Natural killer cell (primary cell): ENCODE data around the gene ARHGEF6. TPM values are rescaled to one million over a fixed set of nuclear protein-coding genes. Genes with fewer than 3 reads are reported as not detected.
"Not testable (repeated sequence)": the region's sequence is repeated elsewhere in the genome, so short reads cannot be mapped to it uniquely, and the experiment has no call there.

Source experiments
- ATAC-seq, 3 donors: fragments of 150-1000 bp in 2 of 3; fragments of 200-7000 bp in 1 of 3; cut with Tn5 transposase; 1 replicate in 1 of 3; 2 replicates in 2 of 3; pipeline ENCODE4 v1.10.0; 2021; ENCODE audit warnings: mild to moderate bottlenecking in 2 of 3, moderate library complexity in 2 of 3
- DNase-seq, 2 donors: peaks; one replicate each; pipeline versions ENCODE4 v3.0.0 to v3.0.0-alpha.2; 2013 to 2021; ENCODE audit warnings: mixed read lengths in 1 of 2
- H3K27ac ChIP-seq: one replicate; pipeline ENCODE4 v1.5.1; 2013; ENCODE audit warnings: mild to moderate bottlenecking, low read length
- H3K27me3 ChIP-seq: one replicate; pipeline ENCODE4 v1.6.1; 2013; ENCODE audit warnings: low read length; ENCODE audit not compliant: control insufficient read depth, insufficient read depth
- H3K36me3 ChIP-seq: one replicate; pipeline ENCODE4 v1.6.1; 2013; ENCODE audit warnings: low read length; ENCODE audit not compliant: control insufficient read depth, insufficient read depth
- H3K4me1 ChIP-seq: one replicate; pipeline ENCODE4 v1.6.1; 2013; ENCODE audit warnings: low read length; ENCODE audit not compliant: control insufficient read depth, insufficient read depth
- H3K4me3 ChIP-seq: one replicate; pipeline ENCODE4 v1.5.1; 2013; ENCODE audit warnings: low read length
- H3K9me3 ChIP-seq: one replicate; pipeline ENCODE4 v1.6.1; 2013; ENCODE audit warnings: low read length; ENCODE audit not compliant: control insufficient read depth, insufficient read depth
- H3K27ac Mint-ChIP-seq, 2 donors: one replicate each; pipeline ENCODE4 v1.8.0; 2022; ENCODE audit warnings: mild to moderate bottlenecking in 2 of 2, mixed read lengths in 2 of 2, moderate library complexity in 1 of 2
- H3K27me3 Mint-ChIP-seq, 2 donors: one replicate each; pipeline ENCODE4 v1.8.0; 2022; ENCODE audit warnings: low read depth in 2 of 2, mixed read lengths in 2 of 2
- H3K36me3 Mint-ChIP-seq: one replicate; pipeline ENCODE4 v1.8.0; 2022; ENCODE audit warnings: mixed read lengths
- H3K4me1 Mint-ChIP-seq, 2 donors: one replicate each; pipeline ENCODE4 v1.8.0; 2022; ENCODE audit warnings: mixed read lengths in 2 of 2
- H3K4me3 Mint-ChIP-seq: one replicate; pipeline ENCODE4 v1.8.0; 2022; ENCODE audit warnings: mild to moderate bottlenecking, moderate library complexity, mixed read lengths
- H3K9me3 Mint-ChIP-seq, 2 donors: one replicate each; pipeline ENCODE4 v1.8.0; 2022; ENCODE audit warnings: mixed read lengths in 2 of 2
- CTCF ChIP-seq: fragments of 200-600 bp; IDR thresholded peaks from one replicate; pipeline ENCODE4 v1.8.0; 2022; ENCODE audit warnings: antibody characterized with exemption
- WGBS: methylation state at CpG from one replicate; pipeline ENCODE4 v1.1.7; 2013; ENCODE audit warnings: missing lambda C conversion rate; ENCODE audit not compliant: insufficient coverage; 5-methylcytosine and 5-hydroxymethylcytosine counted together
- intact Hi-C: fragments of 100-400 bp; cut with micrococcal nuclease; formaldehyde crosslinking; loops from one replicate; pipeline ENCODE4 v1.14.2; 2022
- total RNA-seq, 4 donors: library from RNA; stranded (reverse); fragments of 120-200 nt in 1 of 4; gene quantifications; one replicate each; pipeline versions ENCODE4 v1.2.3 to v1.2.4, GENCODE V29; 2013 to 2022

Gene ARHGEF6
- total RNA-seq, 3 donors from 2014 or later (not counting 1 experiment from before 2014, with no cell fraction given): 55.5 to 78.8 (median 75.7) TPM

- no peak for TF ChIP-seq CTCF
- Histone ChIP-seq H3K4me3 (peak overlapping the region; percentile 79), H3K4me1 (peaks cover 17% of the 10 kb centered on the region), H3K36me3 (no peaks in the 10 kb centered on the region), H3K27ac (peak overlapping the region; percentile 94), H3K9me3 (no peaks in the 10 kb centered on the region), H3K27me3 (no peaks in the 10 kb centered on the region)
- Mint-ChIP-seq H3K27me3 (no peaks in the 10 kb centered on the region), H3K4me1 (peaks cover 35 to 56% of the 10 kb centered on the region in 2 donors), H3K9me3 (no peaks in the 10 kb centered on the region), H3K36me3 (no peaks in the 10 kb centered on the region), H3K4me3 (peak overlapping the region; percentile 93), H3K27ac (peak overlapping the region; percentile 92)
- WGBS: 0% methylated on average over 4 of the region's 4 CpGs
- intact Hi-C loops: no loop called here
- DNase-seq: peak in 1 of 2 donors; percentile 66
- ATAC-seq: peak; percentile 69 to 79 (median 74)
Observed at GRCh38 chrX:136779346-136779781, 1.4 kb downstream of the ARHGEF6 start.

- H3K27ac Mint-ChIP-seq: peak overlapping the region; percentile 92
- Histone ChIP-seq H3K9me3 (no peaks in the 10 kb centered on the region), H3K36me3 (no peaks in the 10 kb centered on the region), H3K4me1 (peaks cover 17% of the 10 kb centered on the region), H3K27ac (peak overlapping the region; percentile 94), H3K4me3 (no peak overlapping the region), H3K27me3 (no peaks in the 10 kb centered on the region)
- peaks cover 35 to 56% of the 10 kb centered on the region in 2 donors for H3K4me1 Mint-ChIP-seq
- H3K9me3 Mint-ChIP-seq: no peaks in the 10 kb centered on the region
- H3K36me3 Mint-ChIP-seq: no peaks in the 10 kb centered on the region
- intact Hi-C loops: no loop called here
- ATAC-seq (peak in 1 of 3 donors; percentile 11), DNase-seq (no peak)
- no peak for TF ChIP-seq CTCF
- H3K4me3 Mint-ChIP-seq: peak overlapping the region; percentile 93
- no peaks in the 10 kb centered on the region for H3K27me3 Mint-ChIP-seq
Observed at GRCh38 chrX:136778916-136779315, 1.8 kb downstream of the ARHGEF6 start.

GRCh38 chrX:136778020-136778419, 2.7 kb downstream of the ARHGEF6 start:
- no peak for DNase-seq
- H3K36me3 Mint-ChIP-seq: no peaks in the 10 kb centered on the region
- TF ChIP-seq CTCF: no peak
- Histone ChIP-seq H3K36me3 (peaks cover 1% of the 10 kb centered on the region), H3K4me1 (peaks cover 17% of the 10 kb centered on the region), H3K9me3 (no peaks in the 10 kb centered on the region), H3K27me3 (no peaks in the 10 kb centered on the region), H3K4me3 (no peak overlapping the region), H3K27ac (no peak overlapping the region)
- ATAC-seq: no peak
- H3K27me3 Mint-ChIP-seq: no peaks in the 10 kb centered on the region
- 81% methylated on average over 2 of the region's 3 CpGs for WGBS
- H3K9me3 Mint-ChIP-seq: no peaks in the 10 kb centered on the region
- peak overlapping the region; percentile 93 for H3K4me3 Mint-ChIP-seq
- H3K27ac Mint-ChIP-seq: peak overlapping the region; percentile 92
- intact Hi-C loops: no loop called here
- H3K4me1 Mint-ChIP-seq: peaks cover 41 to 63% of the 10 kb centered on the region in 2 donors

GRCh38 chrX:136773648-136774047, 7.1 kb downstream of the ARHGEF6 start:
- no peaks in the 10 kb centered on the region for H3K9me3 Mint-ChIP-seq
- intact Hi-C loops: no loop called here
- H3K36me3 Mint-ChIP-seq: no peaks in the 10 kb centered on the region
- no peak for DNase-seq
- peaks cover 8% of the 10 kb centered on the region for H3K4me1 ChIP-seq
- H3K27ac Mint-ChIP-seq: no peak overlapping the region
- H3K4me3 ChIP-seq: no peak overlapping the region
- no peak overlapping the region for H3K4me3 Mint-ChIP-seq
- no peaks in the 10 kb centered on the region for H3K27me3 Mint-ChIP-seq
- H3K4me1 Mint-ChIP-seq: peaks cover 35 to 43% of the 10 kb centered on the region in 2 donors
- ATAC-seq: no peak
- TF ChIP-seq CTCF: no peak
- no CpG with 5 or more reads among the region's 2 CpGs for WGBS
- peaks cover 4% of the 10 kb centered on the region for H3K36me3 ChIP-seq
- no peak overlapping the region for H3K27ac ChIP-seq
- H3K27me3 ChIP-seq: no peaks in the 10 kb centered on the region
- H3K9me3 ChIP-seq: no peaks in the 10 kb centered on the region

GRCh38 chrX:136771869-136772268, 8.9 kb downstream of the ARHGEF6 start:
- H3K36me3 ChIP-seq, intact Hi-C loops: not testable (repeated sequence)

More at GRCh38 chrX:136771869-136772268, 8.9 kb downstream of the ARHGEF6 start:
- not testable (repeated sequence) for H3K4me3 ChIP-seq, H3K27me3 Mint-ChIP-seq, H3K4me3 Mint-ChIP-seq, H3K9me3 ChIP-seq, H3K36me3 Mint-ChIP-seq, DNase-seq, H3K27me3 ChIP-seq, H3K27ac ChIP-seq, H3K9me3 Mint-ChIP-seq, ATAC-seq, H3K27ac Mint-ChIP-seq
- peaks cover 13% of the 10 kb centered on the region for H3K4me1 ChIP-seq
- WGBS: no CpG with 5 or more reads among the region's 2 CpGs
- H3K4me1 Mint-ChIP-seq: peaks cover 35 to 42% of the 10 kb centered on the region in 2 donors
